Measurements from ENCODE around the gene TMEM170B. TPM values are rescaled to one million over a fixed set of nuclear protein-coding genes. Genes with fewer than 3 reads are reported as not detected.

The TMEM170B gene
- total RNA-seq, 1 experiment from 2014 or later: 3.5 TPM

DNA sequence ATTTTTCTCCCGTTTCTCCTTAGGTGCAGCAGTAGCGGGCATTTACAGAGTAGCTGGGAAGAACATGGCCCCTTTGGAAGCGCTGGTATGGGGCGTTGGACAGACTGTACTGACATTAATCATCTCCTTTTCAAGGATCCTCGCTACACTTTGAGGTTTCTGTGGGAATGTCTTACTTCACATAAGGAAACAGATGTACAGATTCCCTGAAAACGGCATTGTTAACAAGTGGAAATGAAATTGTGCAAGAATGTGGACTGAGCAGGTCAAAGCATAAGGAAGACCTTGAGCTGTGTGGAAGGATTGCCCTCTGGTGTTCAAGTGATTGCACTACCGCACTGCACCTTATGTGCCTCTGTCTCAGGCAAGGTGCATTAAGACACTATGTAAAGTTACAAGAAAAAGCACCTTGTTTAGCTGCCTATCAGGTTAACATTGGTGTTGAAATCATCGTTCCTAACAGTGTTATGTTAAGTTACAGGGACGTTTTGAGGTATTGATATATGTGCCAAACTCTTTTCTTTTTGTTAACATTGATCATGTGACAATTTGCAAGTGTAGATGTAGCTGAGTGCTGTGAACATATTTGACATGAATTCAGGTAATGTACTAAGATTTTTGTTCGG, 38.0 kb downstream of the TMEM170B start:
- H3K27me3 Mint-ChIP-seq (ENCODE audit: low read depth): no peaks in the 10 kb centered on the region
- H3K4me1 Mint-ChIP-seq: no peaks in the 10 kb centered on the region
- no peak overlapping the region for H3K27ac Mint-ChIP-seq
- no peak overlapping the region for H3K4me3 Mint-ChIP-seq
- CTCF ChIA-PET: interaction anchor here (0.5 to 1.8 kb wide), 29 partner anchors 9 to 1017 kb away, joined by 3 to 20 read pairs (median 3); partner anchors contain the start of genes EDN1 and NEDD9
- DNase-seq (ENCODE audit: low spot score) (peak; percentile 63), ATAC-seq (peak; percentile 100)
- no peaks in the 10 kb centered on the region for H3K36me3 Mint-ChIP-seq
- TF ChIP-seq GABPB1 (CRISPR knock-in tag; IDR thresholded peaks at IDR 0.05): 0 out of 2 replicates have a peak, but pooled peaks have one; percentile 39
- TF ChIP-seq ZNF396 (CRISPR knock-in tag; IDR thresholded peaks at IDR 0.05; ENCODE audit: borderline replicate concordance): no peak
- TF ChIP-seq CTCF (IDR thresholded peaks at IDR 0.05): peak; percentile 50
- POLR2A ChIA-PET: no interaction called here
- no peaks in the 10 kb centered on the region for H3K9me3 Mint-ChIP-seq

- Mint-ChIP-seq H3K36me3 (no peaks in the 10 kb centered on the region), H3K27me3 (ENCODE audit: low read depth) (no peaks in the 10 kb centered on the region), H3K4me3 (no peak overlapping the region), H3K27ac (no peak overlapping the region), H3K9me3 (no peaks in the 10 kb centered on the region), H3K4me1 (peaks cover 15% of the 10 kb centered on the region)
- ATAC-seq: no peak
- POLR2A ChIA-PET: no interaction called here
- DNase-seq (ENCODE audit: low spot score): no peak
- CTCF ChIA-PET: no interaction called here
- TF ChIP-seq KAT7 (CRISPR knock-in tag; IDR thresholded peaks at IDR 0.05; ENCODE audit: borderline replicate concordance): no peak
- TF ChIP-seq AR (CRISPR knock-in tag; IDR thresholded peaks at IDR 0.05): no peak
- no peak for TF ChIP-seq GRHL2 (CRISPR knock-in tag; IDR thresholded peaks at IDR 0.05; ENCODE audit: insufficient replicate concordance, severe bottlenecking)
- TF ChIP-seq, protein P1, sequence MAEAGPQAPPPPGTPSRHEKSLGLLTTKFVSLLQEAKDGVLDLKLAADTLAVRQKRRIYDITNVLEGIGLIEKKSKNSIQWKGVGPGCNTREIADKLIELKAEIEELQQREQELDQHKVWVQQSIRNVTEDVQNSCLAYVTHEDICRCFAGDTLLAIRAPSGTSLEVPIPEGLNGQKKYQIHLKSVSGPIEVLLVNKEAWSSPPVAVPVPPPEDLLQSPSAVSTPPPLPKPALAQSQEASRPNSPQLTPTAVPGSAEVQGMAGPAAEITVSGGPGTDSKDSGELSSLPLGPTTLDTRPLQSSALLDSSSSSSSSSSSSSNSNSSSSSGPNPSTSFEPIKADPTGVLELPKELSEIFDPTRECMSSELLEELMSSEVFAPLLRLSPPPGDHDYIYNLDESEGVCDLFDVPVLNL (CRISPR knock-in tag; IDR thresholded peaks at IDR 0.05; ENCODE audit: borderline replicate concordance, low read depth): no peak
- TF ChIP-seq IRF1 (CRISPR knock-in tag; IDR thresholded peaks at IDR 0.05): no peak
- TF ChIP-seq ESRRA (CRISPR knock-in tag; IDR thresholded peaks at IDR 0.05; ENCODE audit: borderline replicate concordance): no peak
- no peak for TF ChIP-seq ZBTB21 (CRISPR knock-in tag; IDR thresholded peaks at IDR 0.05; ENCODE audit: borderline replicate concordance)
- TF ChIP-seq ZNF263 (CRISPR knock-in tag; IDR thresholded peaks at IDR 0.05; ENCODE audit: low read depth): no peak
- TF ChIP-seq FOXK1 (CRISPR knock-in tag; IDR thresholded peaks at IDR 0.05): no peak
- TF ChIP-seq NFYB (CRISPR knock-in tag; conservative IDR thresholded peaks at IDR 0.05; ENCODE audit: low read depth): no peak
- TF ChIP-seq, protein P2, sequence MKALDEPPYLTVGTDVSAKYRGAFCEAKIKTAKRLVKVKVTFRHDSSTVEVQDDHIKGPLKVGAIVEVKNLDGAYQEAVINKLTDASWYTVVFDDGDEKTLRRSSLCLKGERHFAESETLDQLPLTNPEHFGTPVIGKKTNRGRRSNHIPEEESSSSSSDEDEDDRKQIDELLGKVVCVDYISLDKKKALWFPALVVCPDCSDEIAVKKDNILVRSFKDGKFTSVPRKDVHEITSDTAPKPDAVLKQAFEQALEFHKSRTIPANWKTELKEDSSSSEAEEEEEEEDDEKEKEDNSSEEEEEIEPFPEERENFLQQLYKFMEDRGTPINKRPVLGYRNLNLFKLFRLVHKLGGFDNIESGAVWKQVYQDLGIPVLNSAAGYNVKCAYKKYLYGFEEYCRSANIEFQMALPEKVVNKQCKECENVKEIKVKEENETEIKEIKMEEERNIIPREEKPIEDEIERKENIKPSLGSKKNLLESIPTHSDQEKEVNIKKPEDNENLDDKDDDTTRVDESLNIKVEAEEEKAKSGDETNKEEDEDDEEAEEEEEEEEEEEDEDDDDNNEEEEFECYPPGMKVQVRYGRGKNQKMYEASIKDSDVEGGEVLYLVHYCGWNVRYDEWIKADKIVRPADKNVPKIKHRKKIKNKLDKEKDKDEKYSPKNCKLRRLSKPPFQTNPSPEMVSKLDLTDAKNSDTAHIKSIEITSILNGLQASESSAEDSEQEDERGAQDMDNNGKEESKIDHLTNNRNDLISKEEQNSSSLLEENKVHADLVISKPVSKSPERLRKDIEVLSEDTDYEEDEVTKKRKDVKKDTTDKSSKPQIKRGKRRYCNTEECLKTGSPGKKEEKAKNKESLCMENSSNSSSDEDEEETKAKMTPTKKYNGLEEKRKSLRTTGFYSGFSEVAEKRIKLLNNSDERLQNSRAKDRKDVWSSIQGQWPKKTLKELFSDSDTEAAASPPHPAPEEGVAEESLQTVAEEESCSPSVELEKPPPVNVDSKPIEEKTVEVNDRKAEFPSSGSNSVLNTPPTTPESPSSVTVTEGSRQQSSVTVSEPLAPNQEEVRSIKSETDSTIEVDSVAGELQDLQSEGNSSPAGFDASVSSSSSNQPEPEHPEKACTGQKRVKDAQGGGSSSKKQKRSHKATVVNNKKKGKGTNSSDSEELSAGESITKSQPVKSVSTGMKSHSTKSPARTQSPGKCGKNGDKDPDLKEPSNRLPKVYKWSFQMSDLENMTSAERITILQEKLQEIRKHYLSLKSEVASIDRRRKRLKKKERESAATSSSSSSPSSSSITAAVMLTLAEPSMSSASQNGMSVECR (CRISPR knock-in tag; IDR thresholded peaks at IDR 0.05; ENCODE audit: borderline replicate concordance): no peak
- no peak for TF ChIP-seq FOXP1 (CRISPR knock-in tag; IDR thresholded peaks at IDR 0.05; ENCODE audit: borderline replicate concordance)
- no peak for TF ChIP-seq ELF4 (CRISPR knock-in tag; IDR thresholded peaks at IDR 0.05; ENCODE audit: low read depth)
- TF ChIP-seq TEAD1 (CRISPR knock-in tag; IDR thresholded peaks at IDR 0.05): no peak
- TF ChIP-seq, protein P3, sequence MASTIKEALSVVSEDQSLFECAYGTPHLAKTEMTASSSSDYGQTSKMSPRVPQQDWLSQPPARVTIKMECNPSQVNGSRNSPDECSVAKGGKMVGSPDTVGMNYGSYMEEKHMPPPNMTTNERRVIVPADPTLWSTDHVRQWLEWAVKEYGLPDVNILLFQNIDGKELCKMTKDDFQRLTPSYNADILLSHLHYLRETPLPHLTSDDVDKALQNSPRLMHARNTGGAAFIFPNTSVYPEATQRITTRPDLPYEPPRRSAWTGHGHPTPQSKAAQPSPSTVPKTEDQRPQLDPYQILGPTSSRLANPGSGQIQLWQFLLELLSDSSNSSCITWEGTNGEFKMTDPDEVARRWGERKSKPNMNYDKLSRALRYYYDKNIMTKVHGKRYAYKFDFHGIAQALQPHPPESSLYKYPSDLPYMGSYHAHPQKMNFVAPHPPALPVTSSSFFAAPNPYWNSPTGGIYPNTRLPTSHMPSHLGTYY (CRISPR knock-in tag; IDR thresholded peaks at IDR 0.05): no peak
Measured at GRCh38 chr6:11580686-11581405, 43.3 kb downstream of the TMEM170B start.
